Astrocyte (in vitro differentiated cells and primary cell): ENCODE measurements around the gene TCF7.

ENCODE experiments used
- EZH2 ChIP-seq: IDR thresholded peaks from 2 replicates; pipeline ENCODE4 v1.6.1; 2012; ENCODE audit warnings: mild to moderate bottlenecking, low read length, inconsistent platforms; ENCODE audit not compliant: insufficient read depth
- TF ChIP-seq, protein P1 (sequence below): IDR thresholded peaks from 2 replicates; pipeline ENCODE4 v1.5.1; 2011; ENCODE audit warnings: low read depth, mild to moderate bottlenecking, inconsistent platforms, low read length, moderate library complexity; ENCODE audit not compliant: insufficient read depth

DNA sequence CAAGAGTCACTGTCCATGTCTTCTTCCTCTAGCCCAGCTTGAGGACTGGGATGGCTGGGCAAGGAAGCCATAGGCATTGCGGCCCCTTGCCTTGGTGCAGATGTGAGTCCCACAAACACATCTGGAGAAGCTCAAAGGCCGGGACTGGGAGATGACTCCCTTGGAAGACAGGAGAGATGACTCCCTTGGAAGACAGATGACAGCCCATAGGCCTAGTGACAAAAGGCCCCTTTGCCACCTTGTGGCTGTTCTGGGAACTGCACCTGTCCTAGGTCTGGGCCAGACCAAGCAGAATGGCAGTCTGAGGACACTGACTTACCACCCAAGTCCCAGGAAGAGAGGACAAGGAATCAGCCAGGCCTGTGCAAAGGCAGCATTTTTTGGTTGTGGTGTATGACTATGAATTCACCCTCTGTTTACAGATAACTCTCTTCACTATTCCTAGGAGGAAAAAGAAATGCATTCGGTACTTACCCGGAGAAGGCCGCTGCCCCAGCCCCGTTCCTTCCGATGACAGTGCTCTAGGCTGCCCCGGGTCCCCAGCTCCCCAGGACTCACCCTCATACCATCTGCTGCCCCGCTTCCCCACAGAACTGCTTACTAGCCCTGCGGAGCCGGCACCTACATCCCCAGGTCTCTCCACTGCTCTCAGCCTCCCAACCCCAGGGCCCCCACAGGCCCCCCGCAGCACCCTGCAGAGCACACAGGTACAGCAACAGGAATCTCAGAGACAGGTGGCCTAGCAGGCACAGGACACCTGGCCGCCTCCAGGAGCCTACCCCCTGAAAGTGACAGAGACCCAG lies 31.5 kb downstream of the TCF7 start:
- TF ChIP-seq, protein P1, sequence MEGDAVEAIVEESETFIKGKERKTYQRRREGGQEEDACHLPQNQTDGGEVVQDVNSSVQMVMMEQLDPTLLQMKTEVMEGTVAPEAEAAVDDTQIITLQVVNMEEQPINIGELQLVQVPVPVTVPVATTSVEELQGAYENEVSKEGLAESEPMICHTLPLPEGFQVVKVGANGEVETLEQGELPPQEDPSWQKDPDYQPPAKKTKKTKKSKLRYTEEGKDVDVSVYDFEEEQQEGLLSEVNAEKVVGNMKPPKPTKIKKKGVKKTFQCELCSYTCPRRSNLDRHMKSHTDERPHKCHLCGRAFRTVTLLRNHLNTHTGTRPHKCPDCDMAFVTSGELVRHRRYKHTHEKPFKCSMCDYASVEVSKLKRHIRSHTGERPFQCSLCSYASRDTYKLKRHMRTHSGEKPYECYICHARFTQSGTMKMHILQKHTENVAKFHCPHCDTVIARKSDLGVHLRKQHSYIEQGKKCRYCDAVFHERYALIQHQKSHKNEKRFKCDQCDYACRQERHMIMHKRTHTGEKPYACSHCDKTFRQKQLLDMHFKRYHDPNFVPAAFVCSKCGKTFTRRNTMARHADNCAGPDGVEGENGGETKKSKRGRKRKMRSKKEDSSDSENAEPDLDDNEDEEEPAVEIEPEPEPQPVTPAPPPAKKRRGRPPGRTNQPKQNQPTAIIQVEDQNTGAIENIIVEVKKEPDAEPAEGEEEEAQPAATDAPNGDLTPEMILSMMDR, result peak; percentile 95
- TF ChIP-seq EZH2, result no peak
